Measurements from ENCODE around the gene BUB1B.

The BUB1B gene

DNA sequence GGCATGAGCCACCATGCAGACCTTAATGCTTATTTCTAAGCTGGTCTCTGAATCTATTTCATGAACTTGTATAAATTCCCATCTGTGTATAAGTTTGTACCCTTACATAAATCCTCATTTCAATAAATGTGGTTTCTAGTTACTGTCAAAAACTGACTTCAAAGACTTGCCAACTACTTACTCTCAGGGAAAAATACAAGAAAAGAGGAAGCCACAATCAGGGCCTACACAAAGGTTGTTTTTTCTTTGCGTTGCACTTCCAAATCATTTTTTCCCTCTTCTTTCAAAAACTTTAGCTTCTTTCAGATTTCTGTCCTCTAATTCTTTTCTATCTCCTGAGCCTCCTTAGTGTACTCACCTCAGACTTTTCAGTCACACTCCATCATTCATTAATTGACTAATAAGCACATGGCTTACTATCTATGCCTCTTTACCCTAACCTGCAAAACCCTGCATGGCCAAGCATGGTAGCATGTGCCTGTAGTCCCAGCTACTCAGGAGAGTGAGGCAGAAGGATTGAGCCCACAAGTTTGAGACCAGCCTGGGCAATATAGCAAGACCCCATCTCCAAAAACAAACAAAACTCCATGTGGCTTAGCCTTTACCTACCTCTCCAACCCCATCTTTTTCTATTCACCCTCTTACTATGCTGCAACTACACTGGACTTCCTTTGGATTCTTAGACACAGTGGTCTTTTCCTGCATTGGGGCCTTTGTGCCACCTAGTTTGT is 37.7 kb downstream of the BUB1B start:
- ATAC-seq (no peak), DNase-seq (no peak)
- H3K27me3 Mint-ChIP-seq, result no peaks in the 10 kb centered on the region
- H3K36me3 Mint-ChIP-seq (ENCODE audit: low read depth), result peaks cover 69% of the 10 kb centered on the region
- no peaks in the 10 kb centered on the region for H3K9me3 Mint-ChIP-seq
- H3K27ac Mint-ChIP-seq, result no peak overlapping the region
- peaks cover 14% of the 10 kb centered on the region for H3K4me1 Mint-ChIP-seq
- no peak overlapping the region for H3K4me3 Mint-ChIP-seq

DNA sequence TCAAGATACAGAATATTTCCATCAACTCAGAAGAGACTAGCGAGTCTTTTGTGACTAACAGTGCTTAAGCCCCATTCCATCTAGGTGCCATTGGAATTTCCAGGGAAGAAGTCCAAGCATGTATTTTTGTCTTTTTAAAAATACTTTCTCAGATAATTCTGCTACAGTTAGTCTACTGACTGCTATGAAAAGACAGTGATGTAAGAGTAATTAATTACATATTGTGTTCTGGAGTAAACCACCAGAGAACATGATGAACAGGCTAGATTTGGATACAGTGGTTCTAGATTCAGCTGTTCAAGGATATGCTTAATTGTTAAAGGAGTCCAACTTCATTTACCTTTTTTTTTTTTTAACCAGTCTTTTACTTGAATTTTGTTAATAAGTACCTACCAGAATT is 43.2 kb downstream of the BUB1B start:
- no peaks in the 10 kb centered on the region for H3K27me3 Mint-ChIP-seq
- ATAC-seq (no peak), DNase-seq (no peak)
- no peaks in the 10 kb centered on the region for H3K4me1 Mint-ChIP-seq
- peaks cover 52% of the 10 kb centered on the region for H3K36me3 Mint-ChIP-seq (ENCODE audit: low read depth)
- no peaks in the 10 kb centered on the region for H3K9me3 Mint-ChIP-seq
- no peak overlapping the region for H3K4me3 Mint-ChIP-seq
- no peak overlapping the region for H3K27ac Mint-ChIP-seq

DNA sequence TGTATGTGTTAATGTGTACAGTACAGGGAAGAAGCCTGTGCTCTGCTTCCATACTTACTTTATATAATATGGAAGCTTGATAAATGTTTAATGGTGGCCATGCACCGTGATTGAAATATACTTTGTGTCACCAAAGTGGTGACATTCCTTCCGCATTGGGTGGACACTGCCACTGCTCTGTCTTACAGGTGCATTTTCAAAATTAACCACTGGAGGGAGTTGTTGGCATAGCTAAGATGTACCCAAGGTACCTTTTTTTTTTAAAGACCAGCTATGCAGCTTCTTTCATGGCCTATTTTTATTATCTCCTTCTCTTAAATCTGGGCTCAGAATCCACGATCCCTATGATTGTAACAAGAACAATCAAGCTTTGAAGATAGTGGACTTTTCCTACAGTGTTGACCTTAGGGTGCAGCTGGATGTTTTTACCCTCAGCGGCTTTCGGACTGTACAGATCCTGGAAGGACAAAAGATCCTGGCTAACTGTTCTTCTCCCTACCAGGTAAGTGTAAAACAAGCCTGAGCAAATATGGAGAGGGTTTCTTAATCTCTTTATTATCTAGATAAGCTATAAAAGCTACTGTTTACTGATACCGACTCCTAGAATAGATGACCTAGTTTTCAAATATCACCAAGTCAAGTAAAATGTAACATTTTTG is 56.4 kb downstream of the BUB1B start:
- peaks cover 54% of the 10 kb centered on the region for H3K36me3 Mint-ChIP-seq (ENCODE audit: low read depth)
- H3K27me3 Mint-ChIP-seq, result no peaks in the 10 kb centered on the region
- no peak overlapping the region for H3K27ac Mint-ChIP-seq
- H3K9me3 Mint-ChIP-seq, result no peaks in the 10 kb centered on the region
- H3K4me1 Mint-ChIP-seq, result no peaks in the 10 kb centered on the region
- no peak overlapping the region for H3K4me3 Mint-ChIP-seq
- DNase-seq (peak; percentile 32), ATAC-seq (peak; percentile 77)

DNA sequence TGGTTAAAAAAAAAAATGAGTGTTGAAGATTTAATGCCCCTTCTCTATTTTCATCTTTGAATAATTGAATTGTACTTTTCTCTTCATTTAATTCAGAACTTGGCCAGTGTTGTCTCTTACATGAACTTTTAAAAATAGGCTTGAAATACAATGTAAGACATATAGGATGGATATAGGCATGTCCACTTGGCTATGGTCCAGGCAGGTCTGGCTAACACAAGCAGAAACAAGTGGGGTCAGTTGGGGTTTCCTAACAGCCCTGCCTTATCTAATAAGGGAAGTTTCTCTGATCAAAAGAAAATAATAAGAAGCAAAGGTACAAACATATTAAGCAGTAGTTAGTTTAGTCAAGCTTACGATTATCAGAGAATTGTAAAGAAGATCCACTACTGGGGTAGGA is 58.9 kb downstream of the BUB1B start:
- H3K4me3 Mint-ChIP-seq, result no peak overlapping the region
- no peak overlapping the region for H3K27ac Mint-ChIP-seq
- H3K27me3 Mint-ChIP-seq, result no peaks in the 10 kb centered on the region
- no peak for ATAC-seq
- H3K4me1 Mint-ChIP-seq, result no peaks in the 10 kb centered on the region
- H3K36me3 Mint-ChIP-seq (ENCODE audit: low read depth), result peaks cover 55% of the 10 kb centered on the region
- H3K9me3 Mint-ChIP-seq, result no peaks in the 10 kb centered on the region
- DNase-seq, result no peak

DNA sequence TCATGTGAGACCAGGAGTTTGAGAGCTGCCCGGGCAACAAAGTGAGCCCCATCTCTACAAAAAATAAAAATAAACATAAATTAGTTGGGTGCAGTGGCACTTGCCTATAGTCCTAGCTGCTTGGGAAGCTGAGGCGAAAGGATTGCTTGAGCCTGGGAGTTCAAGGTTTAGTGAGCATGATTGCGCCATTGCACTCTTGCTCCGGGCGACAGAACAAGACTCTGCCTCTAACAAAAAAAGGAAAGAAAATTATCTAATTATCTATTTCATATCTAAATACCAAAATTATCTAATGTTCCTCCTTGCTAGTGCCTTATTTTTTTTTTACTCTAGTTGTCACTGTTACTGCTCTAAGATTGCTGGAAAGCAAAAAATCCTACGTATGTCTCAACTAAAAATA is 61.3 kb downstream of the BUB1B start:
- Mint-ChIP-seq H3K9me3 (no peaks in the 10 kb centered on the region), H3K27ac (no peak overlapping the region), H3K4me3 (no peak overlapping the region), H3K4me1 (peaks cover 9% of the 10 kb centered on the region), H3K36me3 (ENCODE audit: low read depth) (peaks cover 55% of the 10 kb centered on the region), H3K27me3 (no peaks in the 10 kb centered on the region)
- DNase-seq (no peak), ATAC-seq (no peak)

DNA sequence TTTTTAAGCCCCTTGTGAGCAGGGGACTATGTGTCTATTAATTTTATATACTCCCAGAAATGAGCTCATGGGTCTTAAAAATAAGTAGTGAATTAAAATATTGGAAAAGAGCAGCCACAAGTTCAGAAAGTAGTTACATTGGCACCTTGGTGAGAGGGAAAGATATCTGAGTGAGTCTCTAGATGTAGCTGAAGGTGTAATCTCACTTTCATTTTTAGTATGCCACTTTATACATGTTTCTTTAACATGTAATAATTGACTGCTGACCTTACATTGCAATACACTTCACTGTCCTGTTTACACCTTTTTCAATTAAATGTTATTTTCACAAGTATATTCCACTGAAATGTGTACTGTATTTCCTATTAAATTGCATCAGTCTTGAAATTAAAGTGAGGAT is 65.9 kb downstream of the BUB1B start:
- Mint-ChIP-seq H3K4me3 (no peak overlapping the region), H3K4me1 (peaks cover 9% of the 10 kb centered on the region), H3K27ac (no peak overlapping the region), H3K27me3 (no peaks in the 10 kb centered on the region), H3K36me3 (ENCODE audit: low read depth) (peaks cover 32% of the 10 kb centered on the region), H3K9me3 (no peaks in the 10 kb centered on the region)
- ATAC-seq (peak; percentile 68), DNase-seq (no peak)

DNA sequence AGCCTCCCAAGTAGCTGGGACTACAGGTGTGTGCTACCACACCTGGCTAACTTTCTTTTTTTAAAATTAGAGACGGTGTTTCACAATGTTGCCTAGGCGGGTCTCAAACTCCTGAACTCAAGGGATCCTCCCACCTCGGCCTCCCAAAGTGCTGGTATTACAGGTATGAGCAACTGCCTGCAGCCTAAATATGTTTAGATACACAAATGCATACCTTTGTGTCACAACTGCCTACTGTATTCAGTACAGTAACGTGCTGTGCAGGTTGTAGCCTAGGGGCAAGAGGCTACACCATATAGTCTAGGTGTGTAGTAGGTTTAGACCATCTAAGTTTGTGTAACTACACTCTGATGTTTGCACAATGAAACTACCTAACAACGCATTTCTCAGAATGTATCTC is 68.4 kb downstream of the BUB1B start:
- no peak overlapping the region for H3K27ac Mint-ChIP-seq
- H3K9me3 Mint-ChIP-seq, result no peaks in the 10 kb centered on the region
- no peaks in the 10 kb centered on the region for H3K27me3 Mint-ChIP-seq
- peaks cover 22% of the 10 kb centered on the region for H3K36me3 Mint-ChIP-seq (ENCODE audit: low read depth)
- no peak overlapping the region for H3K4me3 Mint-ChIP-seq
- ATAC-seq, result no peak
- peaks cover 9% of the 10 kb centered on the region for H3K4me1 Mint-ChIP-seq
- DNase-seq, result no peak

DNA sequence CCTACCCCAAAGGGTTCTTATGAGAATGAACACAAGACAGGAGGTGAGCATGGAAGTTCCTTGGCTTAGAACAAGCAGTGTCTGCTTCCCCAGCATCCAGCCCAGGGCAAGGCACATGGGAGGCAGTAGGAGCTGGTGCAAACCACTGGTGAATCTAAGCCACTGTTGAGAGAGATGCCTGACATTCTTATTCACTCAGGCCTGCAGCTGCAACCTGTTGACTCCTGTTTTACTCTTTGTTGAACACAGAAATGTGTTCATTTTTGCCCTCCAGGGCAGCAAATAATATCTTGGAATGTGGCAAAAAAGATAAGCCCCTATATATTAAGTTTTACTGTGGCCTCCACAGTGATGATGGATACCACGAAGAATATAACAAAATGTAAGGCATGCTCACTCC is 69.1 kb downstream of the BUB1B start:
- no peak for ATAC-seq
- Mint-ChIP-seq H3K36me3 (ENCODE audit: low read depth) (peaks cover 15% of the 10 kb centered on the region), H3K4me3 (no peak overlapping the region), H3K27ac (no peak overlapping the region), H3K4me1 (peaks cover 9% of the 10 kb centered on the region), H3K9me3 (no peaks in the 10 kb centered on the region), H3K27me3 (no peaks in the 10 kb centered on the region)
- no peak for DNase-seq

DNA sequence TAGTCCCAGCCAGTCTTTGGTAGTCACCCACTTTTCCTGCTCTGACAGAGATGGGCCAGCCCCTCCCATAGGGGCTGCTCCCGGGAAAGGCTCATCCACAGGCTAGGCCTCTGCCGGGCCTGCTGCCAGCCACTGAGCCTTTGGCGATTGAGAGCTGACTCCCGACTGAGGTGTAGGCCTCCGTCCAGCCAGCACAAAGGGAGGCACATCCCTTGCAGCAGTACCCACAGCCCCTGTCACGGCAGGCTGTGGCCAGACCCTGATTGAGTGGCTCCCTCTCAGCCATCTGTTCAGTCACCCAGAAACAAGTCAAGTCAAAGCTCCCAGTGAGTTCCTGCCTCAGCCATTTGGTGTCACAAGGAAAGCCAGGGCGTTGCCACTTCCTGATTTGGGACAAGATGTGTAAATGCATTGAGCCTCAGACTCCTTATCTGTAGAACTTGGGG is 71.8 kb downstream of the BUB1B start:
- peaks cover 1% of the 10 kb centered on the region for H3K27me3 Mint-ChIP-seq
- no peak overlapping the region for H3K4me3 Mint-ChIP-seq
- peaks cover 11% of the 10 kb centered on the region for H3K36me3 Mint-ChIP-seq (ENCODE audit: low read depth)

DNA sequence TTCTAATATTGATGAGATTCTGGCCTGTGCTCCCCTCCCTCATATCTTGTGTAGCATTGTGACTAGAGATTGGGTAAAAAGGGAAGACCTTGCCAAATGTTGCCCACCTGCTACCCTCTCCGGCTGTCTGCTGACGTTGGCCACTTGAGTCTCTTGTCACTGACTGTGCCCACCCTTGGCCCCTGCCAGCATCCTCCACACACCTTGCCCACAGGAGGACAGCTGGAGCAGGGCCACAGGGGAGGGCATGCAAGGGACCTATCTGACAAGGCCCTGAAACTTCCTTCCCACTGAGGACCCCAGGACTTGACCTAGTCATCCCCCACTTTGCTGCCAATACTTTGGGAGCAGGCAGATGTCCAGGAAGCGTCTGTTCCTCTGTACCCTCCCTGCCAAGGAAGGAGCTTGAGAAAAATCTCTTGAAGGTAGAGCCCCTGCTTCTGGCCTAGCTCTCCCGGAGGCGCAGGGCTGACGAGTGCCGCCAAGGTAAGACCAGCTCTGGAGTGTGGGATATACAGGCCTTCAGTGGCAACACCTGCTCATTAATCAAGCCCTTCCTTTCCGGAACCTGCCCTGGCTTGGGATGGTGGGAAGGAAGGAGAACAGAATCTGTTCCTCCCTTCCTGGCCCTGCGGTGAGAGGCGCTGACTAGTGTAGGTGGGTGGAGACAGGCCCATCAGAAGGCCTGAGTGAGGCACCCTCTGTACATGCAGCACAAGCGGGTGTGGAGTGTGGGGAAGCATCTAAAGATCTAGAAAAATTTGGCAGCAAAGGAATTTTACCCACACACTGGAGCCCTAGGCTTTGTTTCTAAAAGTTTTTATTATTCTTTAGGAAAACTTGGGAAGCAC is 73.1 kb downstream of the BUB1B start:
- Mint-ChIP-seq H3K4me1 (peaks cover 3% of the 10 kb centered on the region), H3K4me3 (no peak overlapping the region), H3K27ac (no peak overlapping the region), H3K9me3 (no peaks in the 10 kb centered on the region), H3K27me3 (peaks cover 8% of the 10 kb centered on the region), H3K36me3 (ENCODE audit: low read depth) (peaks cover 5% of the 10 kb centered on the region)
- no peak for DNase-seq
- no peak for ATAC-seq

More for the DNA sequence above, 71.8 kb downstream of the BUB1B start:
- Mint-ChIP-seq H3K27ac (no peak overlapping the region), H3K4me1 (no peaks in the 10 kb centered on the region), H3K9me3 (no peaks in the 10 kb centered on the region)
- no peak for DNase-seq
- ATAC-seq, result no peak

DNA sequence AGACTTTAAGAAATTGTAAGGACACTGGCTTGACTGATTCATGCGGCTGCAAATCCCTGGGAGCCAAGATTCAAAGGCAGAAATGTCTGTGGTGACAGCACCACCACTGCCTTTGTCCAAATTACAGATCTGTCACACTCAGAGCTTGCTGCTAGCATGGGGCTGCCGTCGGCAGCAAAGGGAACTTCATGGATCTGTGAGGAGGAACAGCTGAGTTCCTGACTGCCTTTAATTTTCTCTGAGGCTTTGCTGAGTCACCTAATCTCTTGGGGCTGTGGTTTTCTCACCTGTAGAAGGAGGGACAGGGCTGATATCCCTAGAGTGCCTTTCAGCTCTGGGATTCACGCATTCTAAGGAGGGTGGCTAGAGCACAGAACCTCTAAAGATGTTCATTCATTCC is 73.9 kb downstream of the BUB1B start:
- no peaks in the 10 kb centered on the region for H3K9me3 Mint-ChIP-seq
- H3K36me3 Mint-ChIP-seq (ENCODE audit: low read depth), result peaks cover 3% of the 10 kb centered on the region
- no peak overlapping the region for H3K27ac Mint-ChIP-seq
- H3K4me1 Mint-ChIP-seq, result peaks cover 8% of the 10 kb centered on the region
- ATAC-seq, result no peak
- peaks cover 14% of the 10 kb centered on the region for H3K27me3 Mint-ChIP-seq
- no peak for DNase-seq
- no peak overlapping the region for H3K4me3 Mint-ChIP-seq

DNA sequence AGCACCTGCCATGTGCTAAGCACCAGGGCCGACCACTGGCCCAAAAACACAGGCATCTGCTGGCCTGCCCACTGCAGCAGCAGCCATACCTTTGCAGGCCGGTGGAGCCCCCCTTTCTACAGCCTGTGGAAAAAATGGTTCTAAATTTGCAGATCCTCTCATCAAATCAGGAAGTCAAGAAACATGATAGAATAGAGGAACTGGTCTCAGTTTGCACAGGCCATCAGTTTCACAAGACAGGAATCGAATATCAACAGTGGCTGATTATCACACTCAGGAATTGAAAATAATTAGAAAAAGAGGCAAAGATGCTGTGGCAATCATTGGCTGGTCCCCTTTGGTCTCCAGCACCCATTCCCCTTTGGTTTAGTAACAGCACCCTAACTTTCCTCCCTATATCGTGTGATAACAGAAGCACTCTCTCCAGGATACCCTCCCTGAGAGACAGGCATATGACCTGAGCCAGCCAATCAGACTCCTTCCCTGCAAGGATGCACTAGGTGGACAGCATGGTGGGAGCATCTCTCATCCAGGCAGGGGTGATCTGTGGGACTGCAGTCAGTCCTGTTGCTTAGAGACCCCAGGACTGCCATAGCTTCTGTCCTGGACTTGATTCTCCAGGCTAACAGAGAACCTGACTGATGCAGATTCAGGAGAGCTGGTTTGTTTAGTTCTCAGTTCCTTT is 74.5 kb downstream of the BUB1B start:
- no peak overlapping the region for H3K27ac Mint-ChIP-seq
- ATAC-seq, result no peak
- peaks cover 17% of the 10 kb centered on the region for H3K27me3 Mint-ChIP-seq
- no peak for DNase-seq
- no peak overlapping the region for H3K4me3 Mint-ChIP-seq
- H3K4me1 Mint-ChIP-seq, result peaks cover 8% of the 10 kb centered on the region
- no peaks in the 10 kb centered on the region for H3K9me3 Mint-ChIP-seq
- H3K36me3 Mint-ChIP-seq (ENCODE audit: low read depth), result no peaks in the 10 kb centered on the region

DNA sequence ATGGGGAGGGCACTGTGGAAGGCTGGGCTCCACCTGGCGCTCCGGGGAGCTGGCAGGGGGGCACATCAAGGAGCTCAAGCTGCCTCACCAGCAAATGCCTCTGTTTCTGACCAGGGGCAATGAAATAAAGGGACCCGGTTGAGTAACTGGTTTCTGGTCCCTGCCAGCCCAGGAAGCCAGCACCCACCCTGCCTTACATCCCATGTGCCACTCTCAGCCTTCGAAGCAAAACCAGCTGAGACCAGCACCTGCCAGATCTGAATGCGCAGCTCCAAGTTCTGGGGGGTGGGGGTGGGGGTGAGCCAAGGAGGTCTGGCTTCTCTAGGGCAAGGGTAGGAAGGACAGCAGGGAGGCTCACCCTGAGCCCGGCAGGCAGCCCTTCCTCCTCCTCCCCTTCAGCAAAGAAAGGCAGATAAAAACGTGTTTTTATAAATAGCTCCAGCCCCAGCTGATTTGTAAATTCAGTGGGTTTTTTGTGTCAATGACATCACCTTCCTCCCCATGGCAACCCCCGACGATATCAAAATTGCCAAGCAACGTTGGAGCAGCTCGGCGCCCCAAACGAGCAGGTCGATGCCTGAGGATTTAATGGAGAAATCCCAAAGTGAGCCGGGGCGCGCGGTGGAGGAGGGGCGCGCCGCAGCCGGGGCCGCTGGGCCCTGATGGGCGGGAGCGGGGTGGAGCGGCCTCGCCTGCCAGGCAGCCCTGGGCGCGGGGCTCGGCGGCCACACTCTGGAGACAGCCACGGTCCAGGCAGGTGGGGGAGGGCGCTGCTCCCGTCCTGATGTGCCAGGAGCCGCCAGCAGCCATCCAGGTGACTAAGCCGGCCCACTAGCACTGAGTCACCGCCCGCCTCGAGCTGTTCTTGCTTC is 77.9 kb downstream of the BUB1B start, which contains the start of gene PAK6:
PAK6 (plus strand) TSS at position 532 of the 872 bp plus-strand sequence. CDS start 25,723 bp downstream, outside the sequence.
- peak; percentile 80 for ATAC-seq
- Mint-ChIP-seq H3K27ac (peak within 1 kb of the TSS; percentile 11), H3K36me3 (ENCODE audit: low read depth) (no peaks in the 10 kb centered on the region), H3K4me1 (peaks cover 8% of the 10 kb centered on the region), H3K9me3 (no peaks in the 10 kb centered on the region), H3K27me3 (peaks cover 17% of the 10 kb centered on the region), H3K4me3 (no peak within 1 kb of the TSS)
- DNase-seq, result peak; percentile 50

DNA sequence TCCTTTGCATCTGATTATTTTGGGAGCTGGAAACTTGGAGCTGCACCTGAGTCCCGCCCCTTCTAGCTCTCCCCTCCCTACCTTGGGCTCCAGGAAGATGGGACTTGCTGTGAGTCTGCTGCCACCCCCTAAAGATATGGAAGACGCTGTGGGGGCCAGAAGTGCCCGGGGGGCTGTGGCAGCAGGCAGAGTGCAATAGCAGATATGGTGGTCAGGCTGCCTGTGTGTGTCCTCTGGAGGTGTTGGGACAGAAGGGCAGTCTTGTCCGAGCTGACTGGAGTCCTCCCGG is 78.5 kb downstream of the BUB1B start:
- no peaks in the 10 kb centered on the region for H3K9me3 Mint-ChIP-seq
- H3K36me3 Mint-ChIP-seq (ENCODE audit: low read depth), result no peaks in the 10 kb centered on the region
- DNase-seq (no peak), ATAC-seq (no peak)
- H3K4me1 Mint-ChIP-seq, result peaks cover 8% of the 10 kb centered on the region
- peaks cover 17% of the 10 kb centered on the region for H3K27me3 Mint-ChIP-seq
- peak overlapping the region; percentile 11 for H3K27ac Mint-ChIP-seq
- H3K4me3 Mint-ChIP-seq, result no peak overlapping the region

Data from activated naive CD8-positive, alpha-beta T cell treated with anti-CD3 and anti-CD28 coated beads, Interleukin-2, amount 50 U/mL, for 24 hours (primary cell).